Measurements from ENCODE around the gene ZFP36. TPM values are rescaled to one million over a fixed set of nuclear protein-coding genes. Genes with fewer than 3 reads are reported as not detected.

ZFP36 gene
- total and polyA plus RNA-seq, 2 donors (not counting 1 experiment from before 2014, with no cell fraction given): 260 to 1,633 TPM

GRCh38 chr19:39435499-39436349, 29.1 kb downstream of the ZFP36 start, which contains the start of gene RPS16:
RPS16 (minus strand) TSS chr19:39435949; CDS start chr19:39435895, 54 bp downstream.
- Histone ChIP-seq H3K9ac (ENCODE audit: low read length) (peak within 1 kb of the TSS; percentile 96), H3K4me2 (replicated peaks; ENCODE audit: low read depth, low read length, poor library complexity, severe bottlenecking) (peak within 1 kb of the TSS; percentile 92), H3K27me3 (replicated peaks in 1 of 4; ENCODE audit: control extremely low read depth in 1 of 4, control insufficient read depth in 3 of 4, insufficient read depth in 4 of 4, low read length in 3 of 4) (no peaks in the 10 kb centered on the region), H4K20me1 (ENCODE audit: control insufficient read depth, insufficient read depth, low read length, poor library complexity, severe bottlenecking) (peaks cover 34% of the 10 kb centered on the region), H3K36me3 (replicated peaks in 1 of 2; ENCODE audit: control extremely low read depth in 1 of 2, control insufficient read depth in 1 of 2, extremely low read depth in 1 of 2, insufficient read depth in 2 of 2, low read length in 1 of 2) (peaks cover 7 to 37% of the 10 kb centered on the region in 2 experiments), H3K79me2 (ENCODE audit: control insufficient read depth, insufficient read depth, low read length) (peaks cover 49% of the 10 kb centered on the region), H2AFZ (ENCODE audit: insufficient read depth, low read depth, low read length, poor library complexity, severe bottlenecking) (peak within 1 kb of the TSS; percentile 86), H3K27ac (ENCODE audit: low read length in 2 of 2) (peak within 1 kb of the TSS; percentile 80 to 93), H3K4me1 (ENCODE audit: control insufficient read depth in 2 of 2, insufficient read depth in 2 of 2, low read length in 2 of 2) (peaks cover 29 to 35% of the 10 kb centered on the region in 2 donors), H3K9me3 (ENCODE audit: control extremely low read depth in 1 of 3, control insufficient read depth in 2 of 3, insufficient read depth in 1 of 3, low read length in 2 of 3) (no peaks in the 10 kb centered on the region), H3K4me3 (ENCODE audit: control extremely low read depth in 1 of 5, extremely low read depth in 1 of 5, insufficient read depth in 1 of 5, low read depth in 2 of 5, low read length in 4 of 5) (peak within 1 kb of the TSS; percentile 65 to 100 (median 84))
- ChIA-PET CTCF (interaction anchor here (0.7 to 1.8 kb wide), 14 partner anchors 9 to 237 kb away, joined by 3 to 28 read pairs (median 4); partner anchors contain the start of genes EID2B, MED29, PAF1 and PLEKHG2), POLR2A (interaction anchor here (0.7 to 1.9 kb wide), 20 partner anchors 9 to 1061 kb away, joined by 3 to 42 read pairs (median 10); partner anchors contain the start of genes GMFG, MED29, PAF1 and PLEKHG2)
- TF ChIP-seq CTCF (IDR thresholded peaks at IDR 0.05) (no peak), EZH2 (IDR thresholded peaks at IDR 0.05; ENCODE audit: borderline replicate concordance, insufficient read depth, low read depth, low read length, poor library complexity, severe bottlenecking) (no peak)
- ATAC-seq (ENCODE audit: low read depth) (peak; percentile 94), DNase-seq (peak; percentile 99)
- H3K9me3 Mint-ChIP-seq (ENCODE audit: insufficient read depth): no peaks in the 10 kb centered on the region
- no peaks in the 10 kb centered on the region for H3K27me3 Mint-ChIP-seq
- peak within 1 kb of the TSS; percentile 100 for H3K27ac Mint-ChIP-seq
- peaks cover 47% of the 10 kb centered on the region for H3K4me1 Mint-ChIP-seq
- intact Hi-C loops (cut with micrococcal nuclease): loop anchor here (1.0 kb wide), 6 partner anchors 10 to 310 kb away; partner anchors contain the start of genes EID2B, MED29, PAF1 and PAK4
- under 1% methylated on average over 50 of the region's 61 CpGs for WGBS (ENCODE audit: insufficient coverage)
- H3K4me3 Mint-ChIP-seq: peak within 1 kb of the TSS; percentile 100

Data from B cell (primary cell).